CD4-positive, alpha-beta T cell (primary cell): ENCODE results near the gene TMPRSS9. TPM values are rescaled to one million over a fixed set of nuclear protein-coding genes. Genes with fewer than 3 reads are reported as not detected.

Source experiments
- ATAC-seq: fragments of 200-7000 bp; cut with Tn5 transposase; one replicate; pipeline ENCODE4 v1.10.0; 2022; ENCODE audit warnings: mild to moderate bottlenecking; ENCODE audit not compliant: poor library complexity
- CTCF ChIA-PET: fragments of 350-600 bp; sonication (Branson Sonifier 250); formaldehyde crosslinking; loops from one replicate; lab custom pipeline; 2021; ENCODE audit warnings: antibody characterized with exemption, inconsistent platforms; lab: Charles Lee
- POLR2A ChIA-PET: fragments of 350-600 bp; sonication (Branson Sonifier 250); formaldehyde crosslinking; loops from one replicate; lab custom pipeline; 2021; ENCODE audit warnings: antibody characterized with exemption, inconsistent platforms; lab: Charles Lee
- DNase-seq, 14 experiments: peaks; one replicate each; pipeline ENCODE4 v3.0.0-alpha.2; 2013 to 2020; ENCODE audit warnings: mixed read lengths in 2 of 14
- H3K27ac ChIP-seq, 2 donors: one replicate each; pipeline versions ENCODE4 v1.5.1 to v1.7.0; 2013; ENCODE audit warnings: low read length in 2 of 2, low read depth in 1 of 2, mild to moderate bottlenecking in 1 of 2
- H3K27me3 ChIP-seq, 2 experiments: 1 replicate in 1 of 2; 2 replicates in 1 of 2; pipeline versions ENCODE4 v1.6.1 to v1.7.0; 2013; ENCODE audit warnings: low read length in 2 of 2, control low read depth in 1 of 2, mild to moderate bottlenecking in 1 of 2, moderate library complexity in 1 of 2; ENCODE audit not compliant: insufficient read depth in 2 of 2, control insufficient read depth in 1 of 2
- H3K36me3 ChIP-seq: one replicate; pipeline ENCODE4 v1.6.1; 2013; ENCODE audit warnings: low read length, control low read depth; ENCODE audit not compliant: insufficient read depth
- H3K4me1 ChIP-seq: one replicate; pipeline ENCODE4 v1.6.1; 2013; ENCODE audit warnings: low read length, control low read depth; ENCODE audit not compliant: insufficient read depth
- H3K4me3 ChIP-seq: one replicate; pipeline ENCODE4 v1.5.1; 2013; ENCODE audit warnings: mild to moderate bottlenecking, low read length, moderate library complexity
- H3K9me3 ChIP-seq, 2 experiments: 1 replicate in 1 of 2; 2 replicates in 1 of 2; pipeline versions ENCODE4 v1.6.1 to v1.7.0; 2013; ENCODE audit warnings: low read length in 2 of 2, mild to moderate bottlenecking in 2 of 2, control low read depth in 1 of 2, moderate library complexity in 1 of 2; ENCODE audit not compliant: control insufficient read depth in 1 of 2, insufficient read depth in 1 of 2
- H3K27ac Mint-ChIP-seq: one replicate; pipeline ENCODE4 v1.8.0; 2020; ENCODE audit warnings: mixed read lengths
- H3K27me3 Mint-ChIP-seq: one replicate; pipeline ENCODE4 v1.8.0; 2021; ENCODE audit warnings: mixed read lengths
- H3K36me3 Mint-ChIP-seq: one replicate; pipeline ENCODE4 v1.8.0; 2021; ENCODE audit warnings: low read depth, mixed read lengths
- H3K4me1 Mint-ChIP-seq: one replicate; pipeline ENCODE4 v1.8.0; 2021; ENCODE audit warnings: low read depth, mixed read lengths
- H3K4me3 Mint-ChIP-seq: one replicate; pipeline ENCODE4 v1.8.0; 2020; ENCODE audit warnings: mild to moderate bottlenecking, mixed read lengths
- H3K9me3 Mint-ChIP-seq: one replicate; pipeline ENCODE4 v1.8.0; 2020; ENCODE audit warnings: mixed read lengths
- intact Hi-C, 2 experiments: fragments of 100-400 bp; cut with DNase I in 1 of 2; cut with micrococcal nuclease in 1 of 2; formaldehyde crosslinking; loops; one replicate each; pipeline versions ENCODE4 v1.15.1 to v1.9.0; 2023 to 2025; cut with DNase I, micrococcal nuclease
- total RNA-seq, 174 experiments: library from RNA in 2 of 174; stranded (reverse) in 2 of 174; gene quantifications; one replicate each; pipeline ENCODE4 v1.2.3 and lab custom pipeline; 2021 to 2026
- TF ChIP-seq, protein P1 (sequence below): fragments of 200-600 bp; IDR thresholded peaks from one replicate; pipeline ENCODE4 v1.8.0; 2022; ENCODE audit warnings: antibody characterized with exemption, mild to moderate bottlenecking

Gene TMPRSS9
- total RNA-seq, 2 experiments from 2014 or later: not detected

DNA sequence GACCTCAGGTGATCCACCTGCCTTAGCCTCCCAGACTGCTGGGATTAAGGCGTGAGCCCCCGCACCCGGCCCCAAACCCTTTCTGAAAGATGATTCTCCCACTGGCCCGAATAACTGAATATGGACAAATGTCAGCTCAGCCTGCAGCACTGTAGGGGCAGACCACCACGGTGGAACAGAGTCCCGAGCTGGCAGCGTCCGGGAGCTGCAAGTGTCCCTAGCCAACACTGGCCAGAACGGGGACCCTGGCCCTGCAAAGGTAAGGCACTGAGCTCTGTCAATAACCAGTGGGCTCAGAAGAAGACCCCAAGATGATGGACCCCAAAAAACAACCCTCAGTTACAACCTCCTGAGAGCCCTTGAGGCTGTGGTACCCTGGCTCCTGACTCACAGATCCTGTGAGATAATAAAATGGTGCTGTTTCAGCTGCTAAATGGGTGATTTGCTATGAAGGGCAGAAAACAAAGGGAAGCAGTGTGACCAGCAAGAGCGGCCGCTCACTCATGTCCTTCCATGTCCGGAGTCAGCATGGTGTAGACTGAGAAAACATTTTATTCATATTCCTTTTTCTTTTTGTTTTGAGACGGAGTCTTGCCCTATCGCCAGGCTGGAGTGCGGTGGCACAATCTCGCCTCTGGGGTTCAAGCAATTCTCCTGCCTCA is 33.2 kb upstream of the TMPRSS9 start:
- peak overlapping the region; percentile 100 for H3K4me3 Mint-ChIP-seq
- H3K4me1 ChIP-seq: peaks cover 56% of the 10 kb centered on the region
- DNase-seq: no peak

DNA sequence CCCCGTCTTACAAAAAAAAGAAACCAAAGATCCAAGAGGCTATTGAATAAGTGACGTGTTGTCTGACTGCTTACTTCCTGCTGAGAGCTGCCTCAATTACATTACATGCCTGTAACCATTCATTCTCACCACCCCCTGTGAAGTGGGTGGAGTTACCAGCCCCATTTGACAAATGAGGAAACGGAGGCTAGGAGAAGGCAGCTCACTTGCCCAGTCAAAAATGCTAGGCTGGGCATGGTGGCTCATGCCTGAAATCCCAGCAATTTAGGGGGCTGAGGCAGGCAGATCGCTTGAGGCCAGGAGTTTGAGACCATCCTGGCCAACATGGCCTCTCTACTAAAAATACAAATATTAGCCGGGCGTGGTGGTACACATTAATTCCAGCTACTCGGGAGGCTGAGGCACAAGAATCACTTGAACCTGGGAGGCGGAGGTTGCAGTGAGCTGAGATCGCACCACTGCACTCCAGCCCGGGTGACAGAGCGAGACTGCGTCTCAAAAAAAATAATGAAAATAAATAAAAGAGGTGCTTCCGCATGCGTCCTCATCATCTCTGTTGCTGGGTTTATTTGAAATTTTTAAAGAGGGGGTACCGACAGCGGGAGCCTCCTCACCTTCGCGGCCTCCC is 32.2 kb upstream of the TMPRSS9 start:
- ATAC-seq (peak; percentile 56), DNase-seq (peak in 11 of 14 experiments; percentile 22 to 86 (median 35))
- TF ChIP-seq, protein P1, sequence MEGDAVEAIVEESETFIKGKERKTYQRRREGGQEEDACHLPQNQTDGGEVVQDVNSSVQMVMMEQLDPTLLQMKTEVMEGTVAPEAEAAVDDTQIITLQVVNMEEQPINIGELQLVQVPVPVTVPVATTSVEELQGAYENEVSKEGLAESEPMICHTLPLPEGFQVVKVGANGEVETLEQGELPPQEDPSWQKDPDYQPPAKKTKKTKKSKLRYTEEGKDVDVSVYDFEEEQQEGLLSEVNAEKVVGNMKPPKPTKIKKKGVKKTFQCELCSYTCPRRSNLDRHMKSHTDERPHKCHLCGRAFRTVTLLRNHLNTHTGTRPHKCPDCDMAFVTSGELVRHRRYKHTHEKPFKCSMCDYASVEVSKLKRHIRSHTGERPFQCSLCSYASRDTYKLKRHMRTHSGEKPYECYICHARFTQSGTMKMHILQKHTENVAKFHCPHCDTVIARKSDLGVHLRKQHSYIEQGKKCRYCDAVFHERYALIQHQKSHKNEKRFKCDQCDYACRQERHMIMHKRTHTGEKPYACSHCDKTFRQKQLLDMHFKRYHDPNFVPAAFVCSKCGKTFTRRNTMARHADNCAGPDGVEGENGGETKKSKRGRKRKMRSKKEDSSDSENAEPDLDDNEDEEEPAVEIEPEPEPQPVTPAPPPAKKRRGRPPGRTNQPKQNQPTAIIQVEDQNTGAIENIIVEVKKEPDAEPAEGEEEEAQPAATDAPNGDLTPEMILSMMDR: no peak
- Histone ChIP-seq H3K27ac (peak overlapping the region; percentile 57 to 78), H3K27me3 (no peaks in the 10 kb centered on the region), H3K4me1 (peaks cover 65% of the 10 kb centered on the region), H3K36me3 (peaks cover 29% of the 10 kb centered on the region), H3K4me3 (peak overlapping the region; percentile 96), H3K9me3 (no peaks in the 10 kb centered on the region)
- peaks cover 47% of the 10 kb centered on the region for H3K36me3 Mint-ChIP-seq
- ChIA-PET CTCF (no interaction called here), POLR2A (interaction anchor here (0.6 to 1.7 kb wide), 11 partner anchors 12 to 244 kb away, joined by 3 to 7 read pairs (median 4); partner anchors contain the start of genes GADD45B and PLEKHJ1)
- H3K27ac Mint-ChIP-seq: peak overlapping the region; percentile 93
- intact Hi-C loops: loop anchor here (1.0 to 5.0 kb wide), 7 partner anchors 36 to 176 kb away; partner anchors contain the start of genes AP3D1 (in 1 of the 2), PLEKHJ1 (in 1 of the 2), SF3A2 (in 1 of the 2) and TIMM13 (in 1 of the 2)
- no peaks in the 10 kb centered on the region for H3K27me3 Mint-ChIP-seq
- H3K9me3 Mint-ChIP-seq: no peaks in the 10 kb centered on the region
- H3K4me3 Mint-ChIP-seq: peak overlapping the region; percentile 100
- H3K4me1 Mint-ChIP-seq: peaks cover 74% of the 10 kb centered on the region

More for the DNA sequence above, 33.2 kb upstream of the TMPRSS9 start:
- ATAC-seq: no peak
- CTCF ChIA-PET: no interaction called here
- Histone ChIP-seq H3K9me3 (no peaks in the 10 kb centered on the region), H3K27ac (peak overlapping the region in 1 of 2 donors; percentile 57), H3K27me3 (no peaks in the 10 kb centered on the region), H3K36me3 (peaks cover 38% of the 10 kb centered on the region), H3K4me3 (no peak overlapping the region)
- Mint-ChIP-seq H3K9me3 (no peaks in the 10 kb centered on the region), H3K27ac (peak overlapping the region; percentile 93), H3K4me1 (peaks cover 65% of the 10 kb centered on the region), H3K27me3 (no peaks in the 10 kb centered on the region), H3K36me3 (peaks cover 41% of the 10 kb centered on the region)
- TF ChIP-seq, protein P1: no peak
- POLR2A ChIA-PET: interaction anchor here (1.2 to 1.6 kb wide), 2 partner anchors 11 to 51 kb away, joined by 3 read pairs; no protein-coding TSS in a partner anchor
- intact Hi-C loops: loop anchor here (2.0 to 5.0 kb wide), 6 partner anchors 35 to 175 kb away; partner anchors contain the start of genes AP3D1 (in 1 of the 2) and TIMM13 (in 1 of the 2)

DNA sequence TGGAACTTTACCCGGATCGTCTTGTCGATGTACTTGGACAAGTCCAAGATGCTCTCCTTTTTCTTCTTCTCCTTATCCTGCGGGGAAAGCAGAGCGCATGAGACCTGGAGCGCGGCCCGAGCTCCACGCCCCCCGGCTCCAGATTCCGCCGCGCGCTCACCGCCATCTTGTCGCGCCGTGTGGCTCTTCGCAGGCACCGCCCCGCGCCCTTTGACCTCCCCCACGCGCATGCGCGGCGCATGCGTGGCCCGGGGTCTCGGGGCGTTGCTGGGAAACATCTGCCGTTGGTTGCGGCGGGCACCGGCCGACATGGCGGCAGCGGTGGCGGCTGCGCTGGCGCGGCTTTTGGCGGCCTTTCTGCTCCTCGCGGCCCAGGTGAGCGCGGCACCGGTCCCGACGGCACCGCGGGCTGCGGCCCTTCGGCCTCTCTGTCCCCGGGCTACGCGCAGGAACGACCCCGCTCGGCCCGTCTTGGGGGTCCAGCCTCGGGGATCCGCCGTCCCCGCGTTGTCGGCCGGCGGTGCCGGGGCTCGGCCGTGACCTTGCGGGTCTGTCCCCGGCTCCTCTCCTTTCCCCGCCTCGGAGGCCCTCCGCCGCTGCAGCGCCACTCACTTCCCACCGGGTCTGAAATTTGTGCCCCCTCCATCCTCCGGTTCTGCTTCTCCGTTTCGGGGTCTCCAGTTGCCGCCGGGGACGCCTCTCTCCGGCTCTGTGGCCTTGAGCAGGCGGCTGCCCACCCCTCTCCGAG is 31.5 kb upstream of the TMPRSS9 start, which contains the start of the genes LSM7 and SPPL2B:
Gene LSM7 (minus strand): TSS at position 186 of the 748 bp plus-strand sequence. CDS start 20 bp downstream, at position 166.
Gene SPPL2B (plus strand): TSS at position 284 of the 748 bp plus-strand sequence. CDS start 26 bp downstream, at position 310.
- ChIA-PET CTCF (no interaction called here), POLR2A (interaction anchor here (0.6 to 1.7 kb wide), 11 partner anchors 13 to 245 kb away, joined by 3 to 7 read pairs (median 4); partner anchors contain the start of genes GADD45B and PLEKHJ1)
- Mint-ChIP-seq H3K27ac (peak within 1 kb of the TSS; percentile 93), H3K27me3 (no peaks in the 10 kb centered on the region), H3K4me1 (peaks cover 74% of the 10 kb centered on the region), H3K4me3 (peak within 1 kb of the TSS; percentile 100), H3K9me3 (no peaks in the 10 kb centered on the region), H3K36me3 (peaks cover 47% of the 10 kb centered on the region)
- peak; percentile 69 for ATAC-seq
- Histone ChIP-seq H3K27ac (peak within 1 kb of the TSS; percentile 57 to 78), H3K4me3 (peak within 1 kb of the TSS; percentile 96), H3K9me3 (no peaks in the 10 kb centered on the region), H3K4me1 (peaks cover 70% of the 10 kb centered on the region), H3K27me3 (no peaks in the 10 kb centered on the region), H3K36me3 (peaks cover 26% of the 10 kb centered on the region)
- DNase-seq: peak; percentile 86 to 98 (median 92)
- TF ChIP-seq, protein P1: no peak
- intact Hi-C loops: loop anchor here (1.0 to 5.0 kb wide), 6 partner anchors 36 to 176 kb away; partner anchors contain the start of genes AP3D1 (in 1 of the 2), PLEKHJ1 (in 1 of the 2), SF3A2 (in 1 of the 2) and TIMM13 (in 1 of the 2)
